Measurements from ENCODE around the gene OSGIN1. TPM values are rescaled to one million over a fixed set of nuclear protein-coding genes. Genes with fewer than 3 reads are reported as not detected.

The OSGIN1 gene
- total RNA-seq, 1 experiment from 2014 or later: 21.8 TPM

GRCh38 chr16:83965444-83966152 is 12.6 kb downstream of the OSGIN1 start:
- Histone ChIP-seq H3K27me3 (replicated peaks; ENCODE audit: control insufficient read depth, insufficient read depth, low read length) (no peaks in the 10 kb centered on the region), H3K4me1 (no peaks in the 10 kb centered on the region), H3K9me3 (no peaks in the 10 kb centered on the region), H3K36me3 (ENCODE audit: control insufficient read depth, insufficient read depth, low read length) (no peaks in the 10 kb centered on the region), H3K4me3 (ENCODE audit: low read depth, low read length) (no peak overlapping the region)
- CTCF ChIA-PET: interaction anchor here (1.4 kb wide), 1 partner anchor 12 kb away, joined by 5 read pairs; no protein-coding TSS in a partner anchor
- H3K36me3 Mint-ChIP-seq (ENCODE audit: insufficient read depth, unreplicated experiment): peaks cover 16% of the 10 kb centered on the region
- H3K9me3 Mint-ChIP-seq (ENCODE audit: unreplicated experiment): no peaks in the 10 kb centered on the region
- no TSS peak for BruUV-seq (replicated peaks)
- peaks cover 4% of the 10 kb centered on the region for H3K27me3 Mint-ChIP-seq (ENCODE audit: insufficient read depth, unreplicated experiment)
- no peaks in the 10 kb centered on the region for H3K4me1 Mint-ChIP-seq (ENCODE audit: low read depth, unreplicated experiment)
- TF ChIP-seq CTCF (IDR thresholded peaks at IDR 0.05; ENCODE audit: insufficient read depth in 1 of 2, low read depth in 1 of 2, low read length in 1 of 2, severe bottlenecking in 1 of 2, unreplicated experiment in 1 of 2): no peak
- POLR2A ChIA-PET: no interaction called here
- intact Hi-C loops (cut with micrococcal nuclease; ENCODE audit: unreplicated experiment): no loop called here
- no peak for DNase-seq
- no peak overlapping the region for H3K4me3 Mint-ChIP-seq (ENCODE audit: unreplicated experiment)
- no peak overlapping the region for H3K27ac Mint-ChIP-seq (ENCODE audit: unreplicated experiment)

- ChIA-PET POLR2A (no interaction called here), CTCF (interaction anchor here (1.4 kb wide), 1 partner anchor 12 kb away, joined by 5 read pairs; no protein-coding TSS in a partner anchor)
- no peaks in the 10 kb centered on the region for H3K4me1 Mint-ChIP-seq (ENCODE audit: low read depth, unreplicated experiment)
- no peak overlapping the region for H3K27ac Mint-ChIP-seq (ENCODE audit: unreplicated experiment)
- H3K36me3 Mint-ChIP-seq (ENCODE audit: insufficient read depth, unreplicated experiment): peaks cover 11% of the 10 kb centered on the region
- no peak overlapping the region for H3K4me3 ChIP-seq (ENCODE audit: low read depth, low read length)
- H3K9me3 ChIP-seq: no peaks in the 10 kb centered on the region
- no peaks in the 10 kb centered on the region for H3K27me3 ChIP-seq (replicated peaks; ENCODE audit: control insufficient read depth, insufficient read depth, low read length)
- H3K4me3 Mint-ChIP-seq (ENCODE audit: unreplicated experiment): no peak overlapping the region
- H3K9me3 Mint-ChIP-seq (ENCODE audit: unreplicated experiment): no peaks in the 10 kb centered on the region
- H3K4me1 ChIP-seq: no peaks in the 10 kb centered on the region
- intact Hi-C loops (cut with micrococcal nuclease; ENCODE audit: unreplicated experiment): no loop called here
- no TSS peak for BruUV-seq (replicated peaks)
- DNase-seq: no peak
- H3K36me3 ChIP-seq (ENCODE audit: control insufficient read depth, insufficient read depth, low read length): no peaks in the 10 kb centered on the region
- TF ChIP-seq CTCF (IDR thresholded peaks at IDR 0.05; ENCODE audit: insufficient read depth in 1 of 2, low read depth in 1 of 2, low read length in 1 of 2, severe bottlenecking in 1 of 2, unreplicated experiment in 1 of 2): no peak
- peaks cover 4% of the 10 kb centered on the region for H3K27me3 Mint-ChIP-seq (ENCODE audit: insufficient read depth, unreplicated experiment)
These were observed 13.2 kb downstream of the OSGIN1 start for GRCh38 chr16:83966153-83966696.

GRCh38 chr16:83967091-83967490 is 14.1 kb downstream of the OSGIN1 start:
- ChIA-PET CTCF (no interaction called here), POLR2A (no interaction called here)
- H3K9me3 Mint-ChIP-seq (ENCODE audit: unreplicated experiment): no peaks in the 10 kb centered on the region
- H3K27ac Mint-ChIP-seq (ENCODE audit: unreplicated experiment): no peak overlapping the region
- H3K4me1 Mint-ChIP-seq (ENCODE audit: low read depth, unreplicated experiment): no peaks in the 10 kb centered on the region
- Histone ChIP-seq H3K27me3 (replicated peaks; ENCODE audit: control insufficient read depth, insufficient read depth, low read length) (no peaks in the 10 kb centered on the region), H3K9me3 (no peaks in the 10 kb centered on the region), H3K4me1 (no peaks in the 10 kb centered on the region), H3K36me3 (ENCODE audit: control insufficient read depth, insufficient read depth, low read length) (no peaks in the 10 kb centered on the region), H3K4me3 (ENCODE audit: low read depth, low read length) (no peak overlapping the region)
- TF ChIP-seq CTCF (IDR thresholded peaks at IDR 0.05; ENCODE audit: insufficient read depth in 1 of 2, low read depth in 1 of 2, low read length in 1 of 2, severe bottlenecking in 1 of 2, unreplicated experiment in 1 of 2): no peak
- no peak overlapping the region for H3K4me3 Mint-ChIP-seq (ENCODE audit: unreplicated experiment)
- BruUV-seq (replicated peaks): no TSS peak
- H3K27me3 Mint-ChIP-seq (ENCODE audit: insufficient read depth, unreplicated experiment): peaks cover 4% of the 10 kb centered on the region
- peaks cover 2% of the 10 kb centered on the region for H3K36me3 Mint-ChIP-seq (ENCODE audit: insufficient read depth, unreplicated experiment)
- intact Hi-C loops (cut with micrococcal nuclease; ENCODE audit: unreplicated experiment): no loop called here
- no peak for DNase-seq
